Neuronal stem cell (in vitro differentiated cells): ENCODE data around the gene FBLN7.
A peak's percentile ranks its signal among the peaks of the same experiment; 100 is the strongest.

ENCODE experiments used
- DNase-seq: peaks from one replicate; pipeline ENCODE4 v3.0.0-alpha.2; 2013; ENCODE audit warnings: low spot score
- H2AFZ ChIP-seq: one replicate; pipeline ENCODE4 v1.6.1; 2013; ENCODE audit warnings: mild to moderate bottlenecking, low read length, inconsistent platforms
- H2AK5ac ChIP-seq: 2 replicates; pipeline ENCODE4 v1.6.1; 2013; ENCODE audit warnings: low read depth, mild to moderate bottlenecking, inconsistent platforms, low read length, moderate library complexity, mixed read lengths
- H2BK120ac ChIP-seq: 2 replicates; pipeline ENCODE4 v1.6.1; 2013; ENCODE audit warnings: low read depth, mild to moderate bottlenecking, inconsistent platforms, low read length, moderate library complexity, mixed read lengths
- H2BK12ac ChIP-seq: one replicate; pipeline ENCODE4 v1.6.1; 2013; ENCODE audit warnings: low read length, inconsistent platforms
- H2BK15ac ChIP-seq: 2 replicates; pipeline ENCODE4 v1.6.1; 2013; ENCODE audit warnings: mild to moderate bottlenecking, low read length, inconsistent platforms, mixed read lengths
- H2BK5ac ChIP-seq: one replicate; pipeline ENCODE4 v1.6.1; 2013; ENCODE audit warnings: inconsistent platforms, mild to moderate bottlenecking, low read length, moderate library complexity
- H3K14ac ChIP-seq: one replicate; pipeline ENCODE4 v1.6.1; 2013; ENCODE audit warnings: low read length, inconsistent platforms
- H3K18ac ChIP-seq: 2 replicates; pipeline ENCODE4 v1.6.1; 2013; ENCODE audit warnings: low read length, inconsistent platforms
- H3K23ac ChIP-seq: 2 replicates; pipeline ENCODE4 v1.6.1; 2013; ENCODE audit warnings: low read depth, mild to moderate bottlenecking, mixed read lengths, low read length, inconsistent platforms; ENCODE audit not compliant: poor library complexity
- H3K27ac ChIP-seq: replicated peaks from 3 replicates; pipeline ENCODE4 v1.5.1; 2013; ENCODE audit warnings: low read length, inconsistent platforms
- H3K27me3 ChIP-seq, 3 experiments: 2 replicates each; pipeline ENCODE4 v1.6.1; 2013; ENCODE audit warnings: low read length in 3 of 3, mild to moderate bottlenecking in 2 of 3, inconsistent platforms in 1 of 3, low read depth in 1 of 3, mixed read lengths in 1 of 3, moderate library complexity in 1 of 3; ENCODE audit not compliant: control insufficient read depth in 3 of 3, insufficient read depth in 3 of 3
- H3K36me3 ChIP-seq, 2 donors: replicated peaks in 1 of 2; 2 replicates each; pipeline ENCODE4 v1.6.1; 2013; ENCODE audit warnings: low read length in 2 of 2; ENCODE audit not compliant: control insufficient read depth in 2 of 2, insufficient read depth in 2 of 2
- H3K4ac ChIP-seq: 2 replicates; pipeline ENCODE4 v1.6.1; 2013; ENCODE audit warnings: inconsistent platforms, mild to moderate bottlenecking, low read length, moderate library complexity
- H3K4me1 ChIP-seq, 2 donors: 1 replicate in 1 of 2; 2 replicates in 1 of 2; pipeline ENCODE4 v1.6.1; 2013; ENCODE audit warnings: low read length in 2 of 2, low read depth in 1 of 2; ENCODE audit not compliant: control insufficient read depth in 2 of 2, insufficient read depth in 1 of 2
- H3K4me2 ChIP-seq: one replicate; pipeline ENCODE4 v1.6.1; 2013; ENCODE audit warnings: mild to moderate bottlenecking, low read length, inconsistent platforms; ENCODE audit not compliant: insufficient read depth, poor library complexity, severe bottlenecking
- H3K4me3 ChIP-seq, 2 donors: 2 replicates each; pipeline ENCODE4 v1.5.1; 2013; ENCODE audit warnings: low read length in 2 of 2, mild to moderate bottlenecking in 2 of 2, inconsistent platforms in 1 of 2, moderate library complexity in 1 of 2
- H3K79me1 ChIP-seq: one replicate; pipeline ENCODE4 v1.6.1; 2013; ENCODE audit warnings: low read depth, mild to moderate bottlenecking, inconsistent platforms, low read length, moderate library complexity
- H3K9ac ChIP-seq: one replicate; pipeline ENCODE4 v1.6.1; 2013; ENCODE audit warnings: mild to moderate bottlenecking, low read depth, low read length, inconsistent platforms; ENCODE audit not compliant: poor library complexity
- H3K9me3 ChIP-seq, 2 donors: replicated peaks in 1 of 2; 2 replicates each; pipeline versions ENCODE3 to v1.6.1; 2013; ENCODE audit warnings: low read length in 2 of 2, mild to moderate bottlenecking in 2 of 2, inconsistent platforms in 1 of 2, low read depth in 1 of 2, mixed read lengths in 1 of 2, moderate library complexity in 1 of 2; ENCODE audit not compliant: control insufficient read depth in 2 of 2, insufficient read depth in 1 of 2
- H4K8ac ChIP-seq: one replicate; pipeline ENCODE4 v1.6.1; 2013; ENCODE audit warnings: low read depth, mild to moderate bottlenecking, inconsistent platforms, low read length, moderate library complexity
- H4K91ac ChIP-seq: one replicate; pipeline ENCODE4 v1.6.1; 2013; ENCODE audit warnings: low read length, low read depth, mild to moderate bottlenecking, inconsistent platforms; ENCODE audit not compliant: poor library complexity
- WGBS, 2 donors: extraction: QIAGEN DNeasy Blood & Tissue Kit; methylation state at CpG; one replicate each; pipeline ENCODE4 v1.1.7; 2013; ENCODE audit warnings: missing lambda C conversion rate in 2 of 2, mixed read lengths in 1 of 2; ENCODE audit not compliant: insufficient read length in 2 of 2, insufficient replicate concordance in 1 of 2; ENCODE audit errors: extremely low coverage in 2 of 2; 5-methylcytosine and 5-hydroxymethylcytosine counted together

FBLN7 gene

GRCh38 chr2:112185131-112185530, 46.9 kb downstream of the FBLN7 start:
- Histone ChIP-seq H3K4ac (no peak overlapping the region), H3K18ac (no peak overlapping the region), H3K9ac (no peak overlapping the region), H3K23ac (no peak overlapping the region), H3K9me3 (peaks cover 0 to 3% of the 10 kb centered on the region in 2 donors), H3K4me3 (peak overlapping the region in 1 of 2 donors; percentile 48), H4K8ac (no peak overlapping the region), H2BK15ac (no peak overlapping the region), H3K14ac (no peak overlapping the region), H3K4me1 (peaks cover 0 to 7% of the 10 kb centered on the region in 2 donors), H3K27me3 (no peaks in the 10 kb centered on the region), H4K91ac (no peak overlapping the region), H2BK5ac (no peak overlapping the region), H2BK120ac (no peak overlapping the region), H3K36me3 (peaks cover 0 to 11% of the 10 kb centered on the region in 2 donors), H3K79me1 (no peaks in the 10 kb centered on the region), H2AK5ac (no peak overlapping the region), H2BK12ac (no peak overlapping the region), H2AFZ (no peak overlapping the region), H3K4me2 (no peak overlapping the region), H3K27ac (no peak overlapping the region)
- DNase-seq: no peak
- WGBS, 2 donors: no CpG with 5 or more reads among the region's 9 CpGs

- Histone ChIP-seq H3K23ac (no peak overlapping the region), H3K4me2 (no peak overlapping the region), H4K91ac (no peak overlapping the region), H2AFZ (no peak overlapping the region), H3K9me3 (peaks cover 0 to 3% of the 10 kb centered on the region in 2 donors), H3K4ac (no peak overlapping the region), H3K27ac (no peak overlapping the region), H2BK120ac (no peak overlapping the region), H3K4me1 (peaks cover 0 to 7% of the 10 kb centered on the region in 2 donors), H3K79me1 (no peaks in the 10 kb centered on the region), H3K14ac (no peak overlapping the region), H2BK12ac (no peak overlapping the region), H3K36me3 (peaks cover 0 to 11% of the 10 kb centered on the region in 2 donors), H2AK5ac (no peak overlapping the region), H2BK5ac (no peak overlapping the region), H4K8ac (peak overlapping the region; percentile 94), H2BK15ac (no peak overlapping the region), H3K18ac (peak overlapping the region; percentile 7), H3K4me3 (no peak overlapping the region), H3K27me3 (no peaks in the 10 kb centered on the region), H3K9ac (no peak overlapping the region)
- WGBS, 2 donors: no CpG with 5 or more reads among the region's 31 CpGs
- DNase-seq: no peak
Measured at GRCh38 chr2:112187046-112187715, 49.0 kb downstream of the FBLN7 start.

- Histone ChIP-seq H3K4me2 (no peak overlapping the region), H4K91ac (no peak overlapping the region), H4K8ac (no peak overlapping the region), H3K9me3 (peaks cover 0 to 3% of the 10 kb centered on the region in 2 donors), H3K14ac (no peak overlapping the region), H3K79me1 (no peaks in the 10 kb centered on the region), H3K23ac (no peak overlapping the region), H3K4me3 (no peak overlapping the region), H2AFZ (no peak overlapping the region), H3K18ac (no peak overlapping the region), H3K9ac (no peak overlapping the region), H3K36me3 (peaks cover 0 to 11% of the 10 kb centered on the region in 2 donors), H2BK120ac (no peak overlapping the region), H2AK5ac (no peak overlapping the region), H3K4me1 (peaks cover 0 to 7% of the 10 kb centered on the region in 2 donors), H2BK12ac (no peak overlapping the region), H2BK5ac (no peak overlapping the region), H3K27ac (no peak overlapping the region), H2BK15ac (no peak overlapping the region), H3K4ac (no peak overlapping the region), H3K27me3 (no peaks in the 10 kb centered on the region)
- no peak for DNase-seq
- WGBS, 2 donors: no CpG with 5 or more reads among the region's 9 CpGs
Measured at GRCh38 chr2:112187805-112188596, 49.8 kb downstream of the FBLN7 start.

GRCh38 chr2:112189001-112189556, 50.9 kb downstream of the FBLN7 start:
- no CpG with 5 or more reads among the region's 3 CpGs for WGBS, 2 donors
- H3K27ac ChIP-seq: no peak overlapping the region
- no peak overlapping the region for H2BK12ac ChIP-seq
- no peak overlapping the region for H3K18ac ChIP-seq
- peaks cover 0 to 3% of the 10 kb centered on the region in 2 donors for H3K9me3 ChIP-seq
- H3K4me2 ChIP-seq: no peak overlapping the region
- H3K4me3 ChIP-seq: no peak overlapping the region
- no peak overlapping the region for H2BK15ac ChIP-seq
- no peak overlapping the region for H2AK5ac ChIP-seq
- H3K36me3 ChIP-seq: peaks cover 0 to 11% of the 10 kb centered on the region in 2 donors
- no peak overlapping the region for H3K9ac ChIP-seq
- no peak for DNase-seq
- no peaks in the 10 kb centered on the region for H3K79me1 ChIP-seq
- no peaks in the 10 kb centered on the region for H3K27me3 ChIP-seq
- H4K8ac ChIP-seq: no peak overlapping the region
- no peak overlapping the region for H2BK120ac ChIP-seq
- no peak overlapping the region for H3K23ac ChIP-seq
- no peak overlapping the region for H3K4ac ChIP-seq
- H3K4me1 ChIP-seq: no peaks in the 10 kb centered on the region
- no peak overlapping the region for H2BK5ac ChIP-seq
- no peak overlapping the region for H3K14ac ChIP-seq
- no peak overlapping the region for H4K91ac ChIP-seq
- H2AFZ ChIP-seq: no peak overlapping the region
